SU-DHL-6 (cell line): ENCODE data around the gene MCHR2.

Experiments
- EZH2phosphoT487 ChIP-seq: fragments of 200-600 bp; sonication (generic), shearing (Covaris generic); conservative IDR thresholded peaks from 2 replicates; pipeline ENCODE4 v1.6.1; 2018; ENCODE audit warnings: mild to moderate bottlenecking, antibody characterized with exemption, low read length, moderate library complexity, mixed read lengths
- TF ChIP-seq, protein P1 (sequence below): fragments of 200-600 bp; sonication (generic); IDR thresholded peaks from one replicate; pipeline ENCODE4 v1.5.1; 2017; ENCODE audit warnings: antibody characterized with exemption, mild to moderate bottlenecking, low read length, moderate library complexity; ENCODE audit not compliant: insufficient read depth, poor library complexity, severe bottlenecking

DNA sequence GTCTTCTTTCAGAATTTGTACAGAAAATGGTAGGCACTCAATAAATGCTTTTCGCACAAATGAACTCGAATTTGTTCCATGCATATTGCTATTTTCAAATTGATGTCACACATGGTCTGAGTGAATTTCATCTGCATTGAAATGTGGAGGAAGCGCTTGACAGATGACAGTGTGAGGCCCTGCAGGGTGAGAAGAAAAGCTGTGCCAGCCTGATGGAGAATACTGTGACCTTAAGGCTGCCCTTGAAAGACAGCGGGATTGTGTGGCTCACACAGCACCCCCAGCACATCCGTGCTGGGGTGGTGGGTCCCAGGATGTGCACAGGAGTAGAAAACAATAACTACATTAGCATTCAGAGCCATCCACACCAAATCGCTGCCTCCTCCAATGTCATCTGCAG is 14.8 kb upstream of the MCHR2 start:
- TF ChIP-seq, protein P1, sequence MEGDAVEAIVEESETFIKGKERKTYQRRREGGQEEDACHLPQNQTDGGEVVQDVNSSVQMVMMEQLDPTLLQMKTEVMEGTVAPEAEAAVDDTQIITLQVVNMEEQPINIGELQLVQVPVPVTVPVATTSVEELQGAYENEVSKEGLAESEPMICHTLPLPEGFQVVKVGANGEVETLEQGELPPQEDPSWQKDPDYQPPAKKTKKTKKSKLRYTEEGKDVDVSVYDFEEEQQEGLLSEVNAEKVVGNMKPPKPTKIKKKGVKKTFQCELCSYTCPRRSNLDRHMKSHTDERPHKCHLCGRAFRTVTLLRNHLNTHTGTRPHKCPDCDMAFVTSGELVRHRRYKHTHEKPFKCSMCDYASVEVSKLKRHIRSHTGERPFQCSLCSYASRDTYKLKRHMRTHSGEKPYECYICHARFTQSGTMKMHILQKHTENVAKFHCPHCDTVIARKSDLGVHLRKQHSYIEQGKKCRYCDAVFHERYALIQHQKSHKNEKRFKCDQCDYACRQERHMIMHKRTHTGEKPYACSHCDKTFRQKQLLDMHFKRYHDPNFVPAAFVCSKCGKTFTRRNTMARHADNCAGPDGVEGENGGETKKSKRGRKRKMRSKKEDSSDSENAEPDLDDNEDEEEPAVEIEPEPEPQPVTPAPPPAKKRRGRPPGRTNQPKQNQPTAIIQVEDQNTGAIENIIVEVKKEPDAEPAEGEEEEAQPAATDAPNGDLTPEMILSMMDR: no peak
- no peak for TF ChIP-seq EZH2phosphoT487
